Measurements from ENCODE around the gene PRR16. TPM values are rescaled to one million over a fixed set of nuclear protein-coding genes. Genes with fewer than 3 reads are reported as not detected.

Gene PRR16
- total RNA-seq, 4 donors from 2014 or later = 1.9 to 8.4 (median 2.7) TPM

DNA sequence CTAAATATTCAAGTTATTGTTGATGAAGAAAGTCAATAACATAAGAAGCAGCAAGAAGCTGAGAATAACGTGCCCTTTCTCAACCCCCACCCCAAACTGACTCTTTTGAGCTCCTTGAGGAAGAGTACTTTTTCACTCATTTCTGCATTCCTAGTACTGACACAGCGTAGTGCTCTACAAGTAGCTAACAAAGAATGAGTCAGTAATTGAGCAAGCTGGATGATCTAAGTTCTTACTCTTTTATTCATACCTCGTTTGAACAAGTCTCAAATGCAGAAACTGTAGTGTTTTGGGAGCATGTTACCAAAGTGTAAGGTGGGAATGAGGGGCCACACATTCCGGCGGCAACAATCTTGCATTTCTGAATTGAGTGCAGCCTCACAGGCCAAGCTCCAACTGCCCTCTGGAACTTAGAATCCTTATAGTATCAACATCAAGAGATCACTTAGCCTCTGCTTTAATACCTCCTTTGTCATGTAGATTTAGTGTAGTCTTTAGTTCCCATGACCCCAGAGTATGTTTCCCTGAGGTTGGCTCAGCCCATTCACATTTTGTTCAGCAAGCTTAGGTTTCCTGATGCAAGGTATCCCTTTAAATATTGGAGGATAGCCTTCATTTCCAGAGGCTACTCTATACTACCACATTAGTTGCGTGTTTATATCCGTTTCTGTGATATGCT, 152.0 kb downstream of the PRR16 start:
- TF ChIP-seq, protein P1, sequence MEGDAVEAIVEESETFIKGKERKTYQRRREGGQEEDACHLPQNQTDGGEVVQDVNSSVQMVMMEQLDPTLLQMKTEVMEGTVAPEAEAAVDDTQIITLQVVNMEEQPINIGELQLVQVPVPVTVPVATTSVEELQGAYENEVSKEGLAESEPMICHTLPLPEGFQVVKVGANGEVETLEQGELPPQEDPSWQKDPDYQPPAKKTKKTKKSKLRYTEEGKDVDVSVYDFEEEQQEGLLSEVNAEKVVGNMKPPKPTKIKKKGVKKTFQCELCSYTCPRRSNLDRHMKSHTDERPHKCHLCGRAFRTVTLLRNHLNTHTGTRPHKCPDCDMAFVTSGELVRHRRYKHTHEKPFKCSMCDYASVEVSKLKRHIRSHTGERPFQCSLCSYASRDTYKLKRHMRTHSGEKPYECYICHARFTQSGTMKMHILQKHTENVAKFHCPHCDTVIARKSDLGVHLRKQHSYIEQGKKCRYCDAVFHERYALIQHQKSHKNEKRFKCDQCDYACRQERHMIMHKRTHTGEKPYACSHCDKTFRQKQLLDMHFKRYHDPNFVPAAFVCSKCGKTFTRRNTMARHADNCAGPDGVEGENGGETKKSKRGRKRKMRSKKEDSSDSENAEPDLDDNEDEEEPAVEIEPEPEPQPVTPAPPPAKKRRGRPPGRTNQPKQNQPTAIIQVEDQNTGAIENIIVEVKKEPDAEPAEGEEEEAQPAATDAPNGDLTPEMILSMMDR (IDR thresholded peaks at IDR 0.05) = no peak
- DNase-seq (ENCODE audit: low spot score) (no peak), ATAC-seq (ENCODE audit: low FRiP score) (no peak)

DNA sequence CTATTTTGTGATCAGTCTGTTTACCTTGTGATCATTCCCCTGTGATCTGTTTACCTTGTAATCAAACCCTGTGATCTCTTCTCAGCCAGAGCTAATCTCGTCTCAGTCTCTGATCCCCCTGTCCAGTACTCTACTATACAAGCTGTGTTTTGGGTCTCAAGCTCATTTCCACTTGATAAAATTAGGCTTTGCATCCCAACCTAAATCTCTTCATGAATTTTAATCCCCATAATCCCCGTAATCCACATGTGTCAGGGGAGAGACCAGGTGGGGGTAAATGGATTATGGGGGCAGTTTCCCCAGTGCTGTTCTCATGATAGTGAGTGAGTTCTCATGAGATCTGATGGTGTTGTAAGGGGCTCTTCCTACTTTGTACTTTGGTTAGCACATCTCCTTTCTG, 157.2 kb downstream of the PRR16 start:
- ATAC-seq (ENCODE audit: low FRiP score) (no peak), DNase-seq (ENCODE audit: low spot score) (no peak)
- TF ChIP-seq, protein P1 (IDR thresholded peaks at IDR 0.05) = no peak

DNA sequence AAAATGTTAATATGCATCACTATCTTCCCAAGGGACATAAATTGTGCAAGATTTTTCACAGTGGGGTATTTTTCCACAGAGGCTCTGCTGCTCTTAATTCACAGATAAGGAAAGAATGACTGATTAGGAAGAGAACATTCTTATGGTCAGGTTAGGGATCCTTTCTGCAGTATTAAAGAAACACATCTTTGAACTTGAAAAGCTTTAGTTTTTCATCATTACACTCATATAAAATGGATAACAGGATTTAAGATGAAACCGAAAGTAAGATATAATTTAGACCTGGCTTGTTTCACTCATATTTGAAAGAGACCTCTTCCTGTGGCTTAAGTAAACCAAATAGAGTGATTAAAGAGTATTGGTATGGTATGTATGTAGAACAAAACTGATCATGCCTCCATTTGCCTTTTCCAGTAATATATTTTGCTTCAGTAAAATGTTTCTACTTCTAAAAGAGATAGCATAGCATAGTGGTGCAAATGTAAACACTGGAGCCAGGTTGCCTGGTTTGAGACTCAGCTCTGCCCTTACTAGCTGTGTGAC, 160.0 kb downstream of the PRR16 start:
- DNase-seq (ENCODE audit: low spot score) (no peak), ATAC-seq (ENCODE audit: low FRiP score) (no peak)
- TF ChIP-seq, protein P1 (IDR thresholded peaks at IDR 0.05) = no peak

DNA sequence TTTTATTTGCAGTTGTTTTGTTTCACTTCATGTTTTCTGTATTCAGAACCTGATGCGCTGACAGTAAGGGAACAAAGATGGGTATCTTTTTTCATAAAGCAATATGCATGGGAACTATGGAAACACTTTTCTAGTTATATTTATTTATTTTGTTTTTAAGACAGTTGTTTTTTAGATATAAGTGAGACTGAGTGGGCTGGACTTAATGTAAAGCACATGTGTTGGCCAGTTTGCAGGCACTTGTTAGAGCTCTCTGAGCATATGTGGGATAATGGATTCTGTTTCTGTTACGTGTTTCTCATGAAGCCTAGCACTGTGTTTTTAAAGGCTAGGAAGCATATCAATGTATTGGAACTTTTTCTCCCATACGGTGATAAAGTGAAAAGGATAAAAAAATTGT, 164.1 kb downstream of the PRR16 start:
- ATAC-seq (ENCODE audit: low FRiP score) (no peak), DNase-seq (ENCODE audit: low spot score) (no peak)
- TF ChIP-seq, protein P1 (IDR thresholded peaks at IDR 0.05) = no peak

DNA sequence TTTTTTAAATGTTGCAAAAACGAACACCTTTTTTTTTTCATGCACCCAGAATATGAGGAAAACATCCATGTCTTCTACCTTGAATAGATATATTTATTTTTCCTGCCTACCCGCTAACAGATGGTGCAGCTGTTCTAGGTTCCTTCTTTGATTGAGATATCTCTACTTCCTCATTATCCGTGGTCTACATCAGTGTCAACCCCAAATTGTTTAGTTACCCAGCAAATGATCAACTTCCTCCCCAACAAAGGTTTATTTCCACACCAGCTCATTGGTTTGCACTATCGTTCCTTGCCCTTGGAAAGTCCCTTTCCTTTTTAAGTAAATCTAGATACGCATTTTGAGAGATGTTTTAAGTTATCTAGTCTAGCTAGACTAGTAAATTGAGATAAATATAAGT, 166.4 kb downstream of the PRR16 start:
- DNase-seq (ENCODE audit: low spot score) = no peak
- TF ChIP-seq, protein P1 (IDR thresholded peaks at IDR 0.05) = no peak
- no peak for ATAC-seq (ENCODE audit: low FRiP score)

DNA sequence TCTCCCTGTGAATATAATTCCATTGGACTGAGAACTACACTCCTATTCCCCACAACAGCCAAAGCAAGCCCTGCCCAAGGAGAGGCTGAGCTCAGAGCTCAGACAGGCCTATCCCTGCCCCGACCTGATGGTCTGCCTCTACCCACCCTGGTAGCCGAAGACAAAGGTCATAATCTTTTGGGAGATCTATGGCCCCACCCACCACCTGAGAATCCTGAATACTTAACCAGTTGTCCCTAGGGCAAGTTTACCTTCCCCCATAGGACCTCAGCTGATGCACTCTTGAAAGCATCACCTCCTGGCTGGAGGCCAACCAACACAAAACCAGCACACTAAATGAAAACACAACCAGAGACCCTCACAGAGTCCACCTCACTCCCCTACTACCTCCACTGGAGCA, 167.5 kb downstream of the PRR16 start:
- no peak for DNase-seq (ENCODE audit: low spot score)
- ATAC-seq (ENCODE audit: low FRiP score) = no peak
- TF ChIP-seq, protein P1 (IDR thresholded peaks at IDR 0.05) = no peak

DNA sequence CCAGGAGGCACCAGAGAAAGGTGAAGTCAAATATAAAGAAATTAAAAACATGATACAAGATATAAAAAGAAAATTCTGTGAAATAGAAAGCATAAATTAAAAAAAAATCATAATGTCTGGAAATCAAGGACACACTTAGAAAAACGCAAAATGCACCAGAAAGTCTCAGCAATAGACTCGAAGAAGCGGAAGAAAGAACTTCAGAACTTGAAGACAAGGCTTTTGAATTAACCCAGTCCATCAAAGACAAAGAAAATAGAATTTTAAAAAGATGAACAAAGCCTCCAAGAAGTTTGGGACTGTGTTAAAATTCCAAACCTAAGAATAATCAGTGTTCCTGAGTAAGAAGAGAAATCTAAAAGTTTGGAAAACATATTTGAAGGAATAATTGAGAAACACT, 168.3 kb downstream of the PRR16 start:
- TF ChIP-seq, protein P1 (IDR thresholded peaks at IDR 0.05) = no peak
- ATAC-seq (ENCODE audit: low FRiP score) (no peak), DNase-seq (ENCODE audit: low spot score) (no peak)

Measured in omental fat pad (tissue), 4 donors.